HepG2 (cell line): ENCODE data around the gene POLRMT. TPM values are rescaled to one million over a fixed set of nuclear protein-coding genes. Genes with fewer than 3 reads are reported as not detected.
A peak's percentile ranks its signal among the peaks of the same experiment; 100 is the strongest.

ENCODE experiments used
- ATAC-seq: fragments of 200-7000 bp; cut with Tn5 transposase; 3 replicates; pipeline ENCODE4 v1.9.1; 2020; ENCODE audit warnings: mild to moderate bottlenecking, moderate library complexity
- BruUV-seq: library from RNA; stranded (reverse); fragments of 400-500 nt; replicated peaks from 2 replicates; lab custom pipeline; 2021; lab: Mats Ljungman, UMichigan
- CTCF ChIA-PET: fragments of 300-600 bp; formaldehyde crosslinking; extraction: SDS; loops from one replicate; lab custom pipeline; 2021; ENCODE audit warnings: low total read pairs, inconsistent platforms, low intra/inter-chr PET ratio; lab: Yijun Ruan, JAX
- POLR2A ChIA-PET: fragments of 350-600 bp; sonication (Branson Sonifier 250); formaldehyde crosslinking; loops from one replicate; lab custom pipeline; 2020; ENCODE audit warnings: antibody characterized with exemption, inconsistent platforms; lab: Yijun Ruan, JAX
- DNase-seq: peaks from one replicate; pipeline ENCODE4 v3.0.0-alpha.2; 2015; ENCODE audit warnings: low spot score
- FAIRE-seq: peaks from 3 replicates; lab custom pipeline; 2011; peaks lifted over from hg19 to GRCh38; lab: Jason Lieb, UNC
- H2AFZ ChIP-seq: one replicate; pipeline ENCODE4 v1.6.1; 2011; ENCODE audit warnings: low read length, inconsistent platforms
- H3K27ac ChIP-seq: fragments of 300-600 bp; 3 replicates; pipeline ENCODE4 v1.8.0; 2011; ENCODE audit warnings: mixed run types, mild to moderate bottlenecking, mixed read lengths, low read length, inconsistent platforms; ENCODE audit not compliant: insufficient read depth; ENCODE audit errors: extremely low read length
- H3K27me3 ChIP-seq, 2 experiments: fragments of 200-600 bp in 1 of 2; 2 replicates in 1 of 2; 3 replicates in 1 of 2; pipeline versions ENCODE4 v1.6.0 to v1.8.0; 2011; ENCODE audit warnings: low read length in 2 of 2, mild to moderate bottlenecking in 2 of 2, moderate library complexity in 2 of 2, inconsistent platforms in 1 of 2; ENCODE audit not compliant: insufficient read depth in 2 of 2, control insufficient read depth in 1 of 2
- H3K36me3 ChIP-seq, 2 experiments: fragments of 200-600 bp in 1 of 2; replicated peaks in 1 of 2; 2 replicates in 1 of 2; 3 replicates in 1 of 2; pipeline versions ENCODE4 v1.5.1 to v1.8.0; 2011; ENCODE audit warnings: low read length in 2 of 2, inconsistent platforms in 1 of 2; ENCODE audit not compliant: insufficient read depth in 2 of 2, control insufficient read depth in 1 of 2
- H3K4me1 ChIP-seq: 2 replicates; pipeline ENCODE4 v1.5.1; 2012; ENCODE audit warnings: low read length, inconsistent platforms; ENCODE audit not compliant: insufficient read depth
- H3K4me2 ChIP-seq: 2 replicates; pipeline ENCODE4 v1.6.0; 2011; ENCODE audit warnings: low read depth, low read length, inconsistent platforms
- H3K4me3 ChIP-seq, 3 experiments: fragments of 200-600 bp in 1 of 3; sonication (generic), shearing (Covaris generic) in 1 of 3; replicated peaks in 1 of 3; 2 replicates each; pipeline ENCODE4 v1.5.1; 2011 to 2016; ENCODE audit warnings: low read length in 3 of 3, inconsistent platforms in 2 of 3, low read depth in 2 of 3, mild to moderate bottlenecking in 2 of 3, control low read depth in 1 of 3, mixed read lengths in 1 of 3; ENCODE audit not compliant: insufficient read depth in 1 of 3
- H3K79me2 ChIP-seq: one replicate; pipeline ENCODE4 v1.6.1; 2011; ENCODE audit warnings: low read length, inconsistent platforms; ENCODE audit not compliant: insufficient read depth
- H3K9ac ChIP-seq: 2 replicates; pipeline ENCODE4 v1.6.0; 2011; ENCODE audit warnings: mild to moderate bottlenecking, low read depth, low read length, inconsistent platforms; ENCODE audit not compliant: insufficient read depth
- H3K9me3 ChIP-seq: 2 replicates; pipeline ENCODE4 v1.5.1; 2012; ENCODE audit warnings: mild to moderate bottlenecking, low read length
- H4K20me1 ChIP-seq: 2 replicates; pipeline ENCODE4 v1.6.0; 2011; ENCODE audit warnings: inconsistent platforms, mild to moderate bottlenecking, low read length, moderate library complexity; ENCODE audit not compliant: insufficient read depth
- AKAP8 ChIP-seq: sonication (generic); formaldehyde crosslinking; IDR thresholded peaks from 2 replicates; pipeline ENCODE4 v1.5.1; 2020; ENCODE audit warnings: mild to moderate bottlenecking, missing genetic modification reagents
- ERF ChIP-seq: IDR thresholded peaks from 2 replicates; pipeline ENCODE4 v1.6.1; 2018; ENCODE audit warnings: missing biosample characterization, missing genetic modification reagents
- HOXA3 ChIP-seq: sonication (generic); formaldehyde crosslinking; IDR thresholded peaks from 2 replicates; pipeline ENCODE4 v1.5.0; 2020; ENCODE audit warnings: missing genetic modification reagents
- ZKSCAN8 ChIP-seq: IDR thresholded peaks from 2 replicates; pipeline ENCODE4 v1.6.1; 2016; ENCODE audit warnings: borderline replicate concordance, missing genetic modification reagents, missing compliant biosample characterization
- ZNF775 ChIP-seq: sonication (generic); formaldehyde crosslinking; IDR thresholded peaks from 2 replicates; pipeline ENCODE4 v1.4.0; 2020; ENCODE audit warnings: missing genetic modification reagents, mild to moderate bottlenecking, moderate library complexity, borderline replicate concordance
- WGBS: methylation state at CpG from one replicate; pipeline ENCODE4 v1.1.6; 2017; ENCODE audit warnings: low lambda C conversion rate; 5-methylcytosine and 5-hydroxymethylcytosine counted together
- in situ Hi-C: cut with HindIII; loops from 2 replicates; pipeline ENCODE4 v1.10.0; 2017; ENCODE audit warnings: low pct_unique_long_range_greater_than_20kb; ENCODE audit not compliant: extremely low pct_ligation_motif_present
- intact Hi-C: fragments of 100-400 bp; cut with micrococcal nuclease; formaldehyde crosslinking; loops from one replicate; pipeline ENCODE4 v1.10.0; 2022; ENCODE audit not compliant: unreplicated experiment
- polyA plus RNA-seq, 8 experiments: library from polyadenylated mRNA; depleted of rRNA in 3 of 8; stranded (reverse) in 7 of 8; unstranded in 1 of 8; fragments of >200 nt; fragmentation: Illumina TruSeq in 4 of 8; extraction: Trizol in 4 of 8; gene quantifications; 2 replicates each; pipeline versions ENCODE4 v1.2.1 to v1.2.3, GENCODE V29; 2011 to 2016; ENCODE audit warnings: low read depth in 4 of 8, missing spikeins in 1 of 8, mixed read lengths in 1 of 8; ENCODE audit not compliant: insufficient read depth in 1 of 8
- total RNA-seq, 5 experiments: library from RNA; depleted of rRNA; stranded (reverse); fragments of >200 nt; fragmentation: Illumina TruSeq; extraction: Trizol; gene quantifications; 2 replicates each; pipeline ENCODE4 v1.2.3, GENCODE V29; 2016; ENCODE audit warnings: low read depth in 1 of 5
- TF ChIP-seq, protein P1 (sequence below): sonication (generic); formaldehyde crosslinking; IDR thresholded peaks from 2 replicates; pipeline ENCODE4 v1.4.0; 2020; ENCODE audit warnings: missing genetic modification reagents
- TF ChIP-seq, protein P2 (sequence below): sonication (generic); formaldehyde crosslinking; IDR thresholded peaks from 2 replicates; pipeline ENCODE4 v1.8.1; 2022; ENCODE audit warnings: low read depth, mild to moderate bottlenecking, missing genetic modification reagents

POLRMT gene
- total and polyA plus RNA-seq, 2 of the 13 experiments (the other 11 are each of a cell fraction or from before 2014, with no cell fraction given) = 78.0 to 101 TPM

DNA sequence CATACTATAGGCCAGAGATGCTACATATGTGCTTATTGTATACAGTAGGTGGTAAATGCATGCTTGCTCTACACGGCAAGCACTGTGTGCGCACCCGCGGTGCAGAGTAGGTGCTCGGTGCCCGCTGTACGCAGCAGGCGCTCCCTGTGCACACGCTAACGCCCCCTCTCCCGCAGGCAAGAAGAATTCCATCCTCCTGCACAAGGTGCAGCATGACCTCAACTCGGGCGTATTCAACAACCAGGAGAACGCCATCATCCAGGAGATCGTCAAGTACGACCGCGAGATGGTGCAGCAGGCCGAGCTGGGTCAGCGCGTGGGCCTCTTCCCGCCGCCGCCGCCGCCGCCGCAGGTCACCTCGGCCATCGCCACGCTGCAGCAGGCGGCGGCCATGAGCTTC, 17.7 kb downstream of the POLRMT start:
- TF ChIP-seq, protein P1, sequence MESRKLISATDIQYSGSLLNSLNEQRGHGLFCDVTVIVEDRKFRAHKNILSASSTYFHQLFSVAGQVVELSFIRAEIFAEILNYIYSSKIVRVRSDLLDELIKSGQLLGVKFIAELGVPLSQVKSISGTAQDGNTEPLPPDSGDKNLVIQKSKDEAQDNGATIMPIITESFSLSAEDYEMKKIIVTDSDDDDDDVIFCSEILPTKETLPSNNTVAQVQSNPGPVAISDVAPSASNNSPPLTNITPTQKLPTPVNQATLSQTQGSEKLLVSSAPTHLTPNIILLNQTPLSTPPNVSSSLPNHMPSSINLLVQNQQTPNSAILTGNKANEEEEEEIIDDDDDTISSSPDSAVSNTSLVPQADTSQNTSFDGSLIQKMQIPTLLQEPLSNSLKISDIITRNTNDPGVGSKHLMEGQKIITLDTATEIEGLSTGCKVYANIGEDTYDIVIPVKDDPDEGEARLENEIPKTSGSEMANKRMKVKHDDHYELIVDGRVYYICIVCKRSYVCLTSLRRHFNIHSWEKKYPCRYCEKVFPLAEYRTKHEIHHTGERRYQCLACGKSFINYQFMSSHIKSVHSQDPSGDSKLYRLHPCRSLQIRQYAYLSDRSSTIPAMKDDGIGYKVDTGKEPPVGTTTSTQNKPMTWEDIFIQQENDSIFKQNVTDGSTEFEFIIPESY = peak; percentile 71; the same call in 1 of the 2 replicates
- TF ChIP-seq AKAP8 (CRISPR knock-in tag) (peak; percentile 81), ZKSCAN8 (peak; percentile 98), ZNF775 (CRISPR knock-in tag) (no peak), ERF (CRISPR knock-in tag) (no peak), HOXA3 (CRISPR knock-in tag) (peak; percentile 41; the same call in 1 of the 2 replicates)
- TF ChIP-seq, protein P2, sequence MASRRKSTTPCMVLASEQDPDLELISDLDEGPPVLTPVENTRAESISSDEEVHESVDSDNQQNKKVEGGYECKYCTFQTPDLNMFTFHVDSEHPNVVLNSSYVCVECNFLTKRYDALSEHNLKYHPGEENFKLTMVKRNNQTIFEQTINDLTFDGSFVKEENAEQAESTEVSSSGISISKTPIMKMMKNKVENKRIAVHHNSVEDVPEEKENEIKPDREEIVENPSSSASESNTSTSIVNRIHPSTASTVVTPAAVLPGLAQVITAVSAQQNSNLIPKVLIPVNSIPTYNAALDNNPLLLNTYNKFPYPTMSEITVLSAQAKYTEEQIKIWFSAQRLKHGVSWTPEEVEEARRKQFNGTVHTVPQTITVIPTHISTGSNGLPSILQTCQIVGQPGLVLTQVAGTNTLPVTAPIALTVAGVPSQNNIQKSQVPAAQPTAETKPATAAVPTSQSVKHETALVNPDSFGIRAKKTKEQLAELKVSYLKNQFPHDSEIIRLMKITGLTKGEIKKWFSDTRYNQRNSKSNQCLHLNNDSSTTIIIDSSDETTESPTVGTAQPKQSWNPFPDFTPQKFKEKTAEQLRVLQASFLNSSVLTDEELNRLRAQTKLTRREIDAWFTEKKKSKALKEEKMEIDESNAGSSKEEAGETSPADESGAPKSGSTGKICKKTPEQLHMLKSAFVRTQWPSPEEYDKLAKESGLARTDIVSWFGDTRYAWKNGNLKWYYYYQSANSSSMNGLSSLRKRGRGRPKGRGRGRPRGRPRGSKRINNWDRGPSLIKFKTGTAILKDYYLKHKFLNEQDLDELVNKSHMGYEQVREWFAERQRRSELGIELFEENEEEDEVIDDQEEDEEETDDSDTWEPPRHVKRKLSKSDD (CRISPR knock-in tag) = 0 out of 2 replicates have a peak, but pooled peaks have one; percentile 47
- H3K36me3 ChIP-seq = peaks cover 9 to 25% of the 10 kb centered on the region in 2 experiments; a peak in 4 of 5 replicates
- no peak overlapping the region for H2AFZ ChIP-seq
- H3K79me2 ChIP-seq = no peaks in the 10 kb centered on the region
- no TSS peak for BruUV-seq
- FAIRE-seq (no peak), ATAC-seq (no peak), DNase-seq (no peak)
- WGBS = 97% methylated on average over 33 of the region's 33 CpGs
- intact Hi-C loops (no loop called here), in situ Hi-C loops (no loop called here)
- H4K20me1 ChIP-seq = no peaks in the 10 kb centered on the region
- CTCF ChIA-PET = no interaction called here
- H3K9ac ChIP-seq = no peak overlapping the region
- no peaks in the 10 kb centered on the region for H3K9me3 ChIP-seq
- H3K27me3 ChIP-seq = no peaks in the 10 kb centered on the region
- H3K4me3 ChIP-seq = no peak overlapping the region
- no peak overlapping the region for H3K4me2 ChIP-seq
- no peaks in the 10 kb centered on the region for H3K4me1 ChIP-seq
- POLR2A ChIA-PET = no interaction called here
- H3K27ac ChIP-seq = no peak overlapping the region
